ENCODE data around the gene USP32.

DNA sequence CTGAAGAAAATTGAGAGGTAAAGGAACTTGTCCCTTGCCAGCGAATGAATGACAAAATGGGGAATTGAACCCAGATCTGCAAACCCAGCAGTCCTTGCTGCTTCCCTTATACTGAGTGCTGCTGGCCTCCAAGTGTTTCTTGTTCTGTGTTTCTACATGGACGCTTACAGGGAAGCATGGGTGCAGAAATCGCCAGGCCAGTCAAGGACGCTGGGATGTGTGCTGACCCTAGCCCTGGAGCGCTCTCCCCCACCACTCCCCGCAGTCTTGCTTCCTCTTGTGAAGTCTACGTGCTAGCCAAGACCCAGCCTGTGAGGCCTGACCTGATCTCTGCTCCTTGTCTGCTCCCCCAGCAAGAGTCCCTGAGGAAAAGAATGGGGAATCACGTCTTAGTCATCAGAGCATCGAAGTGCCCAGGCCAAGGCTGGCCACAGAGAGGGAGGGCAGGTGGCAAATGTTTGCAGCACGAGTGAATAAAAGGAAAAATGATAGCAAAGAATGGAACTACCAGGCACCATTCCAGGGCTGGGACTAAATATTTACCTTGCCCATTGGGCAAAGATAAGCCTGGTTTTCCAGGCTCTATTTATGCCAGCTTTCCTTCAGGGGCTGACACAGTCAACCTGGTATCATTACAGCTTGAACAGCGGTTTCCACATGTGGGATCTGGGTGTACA, 224.7 kb downstream of the USP32 start:
- TF ChIP-seq, protein P1, sequence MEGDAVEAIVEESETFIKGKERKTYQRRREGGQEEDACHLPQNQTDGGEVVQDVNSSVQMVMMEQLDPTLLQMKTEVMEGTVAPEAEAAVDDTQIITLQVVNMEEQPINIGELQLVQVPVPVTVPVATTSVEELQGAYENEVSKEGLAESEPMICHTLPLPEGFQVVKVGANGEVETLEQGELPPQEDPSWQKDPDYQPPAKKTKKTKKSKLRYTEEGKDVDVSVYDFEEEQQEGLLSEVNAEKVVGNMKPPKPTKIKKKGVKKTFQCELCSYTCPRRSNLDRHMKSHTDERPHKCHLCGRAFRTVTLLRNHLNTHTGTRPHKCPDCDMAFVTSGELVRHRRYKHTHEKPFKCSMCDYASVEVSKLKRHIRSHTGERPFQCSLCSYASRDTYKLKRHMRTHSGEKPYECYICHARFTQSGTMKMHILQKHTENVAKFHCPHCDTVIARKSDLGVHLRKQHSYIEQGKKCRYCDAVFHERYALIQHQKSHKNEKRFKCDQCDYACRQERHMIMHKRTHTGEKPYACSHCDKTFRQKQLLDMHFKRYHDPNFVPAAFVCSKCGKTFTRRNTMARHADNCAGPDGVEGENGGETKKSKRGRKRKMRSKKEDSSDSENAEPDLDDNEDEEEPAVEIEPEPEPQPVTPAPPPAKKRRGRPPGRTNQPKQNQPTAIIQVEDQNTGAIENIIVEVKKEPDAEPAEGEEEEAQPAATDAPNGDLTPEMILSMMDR (optimal IDR thresholded peaks at IDR 0.05 in 1 of 3, IDR thresholded peaks at IDR 0.05 in 1 of 3, conservative IDR thresholded peaks at IDR 0.05 in 1 of 3; ENCODE audit: extremely low read depth in 1 of 3, insufficient read depth in 2 of 3, low read length in 3 of 3) = no peak
- no peak for TF ChIP-seq EZH2 (IDR thresholded peaks at IDR 0.05; ENCODE audit: low read length)
